Measurements from ENCODE around the gene NPAS3. TPM values are rescaled to one million over a fixed set of nuclear protein-coding genes. Genes with fewer than 3 reads are reported as not detected.

The NPAS3 gene
- total RNA-seq, 1 experiment from 2014 or later: 0.36 TPM

GRCh38 chr14:33584697-33585096 is 646.0 kb downstream of the NPAS3 start:
- no peaks in the 10 kb centered on the region for H3K9me2 ChIP-seq (replicated peaks; ENCODE audit: low read length)
- no peaks in the 10 kb centered on the region for H3K79me2 ChIP-seq (ENCODE audit: low read length)
- intact Hi-C loops (cut with micrococcal nuclease): no loop called here
- no peaks in the 10 kb centered on the region for H3F3A ChIP-seq (ENCODE audit: low read length, unreplicated experiment)
- H3K27ac ChIP-seq (ENCODE audit: low read length): no peak overlapping the region
- no peak for ATAC-seq
- H3K4me1 ChIP-seq (ENCODE audit: insufficient read depth, low read length): peaks cover 14% of the 10 kb centered on the region
- ChIA-PET POLR2A (ENCODE audit: unreplicated experiment) (interaction anchor here (0.7 kb wide), 1 partner anchor 22 kb away, joined by 5 read pairs; no protein-coding TSS in a partner anchor), CTCF (interaction anchor here (0.6 kb wide), 1 partner anchor 924 kb away, joined by 4 read pairs; no protein-coding TSS in a partner anchor)
- H4K20me1 ChIP-seq (ENCODE audit: low read length): no peaks in the 10 kb centered on the region
- H3K4me2 ChIP-seq (ENCODE audit: low read length): no peak overlapping the region
- H2AFZ ChIP-seq (ENCODE audit: low read length): no peak overlapping the region
- H3K27me3 ChIP-seq (ENCODE audit: low read length): no peaks in the 10 kb centered on the region
- no peaks in the 10 kb centered on the region for H3K9me3 ChIP-seq (ENCODE audit: low read length)
- H3K9ac ChIP-seq (ENCODE audit: low read length): no peak overlapping the region
- no peak for DNase-seq
- no peaks in the 10 kb centered on the region for H3K36me3 ChIP-seq (ENCODE audit: low read depth, low read length)
- BruUV-seq (replicated peaks): no TSS peak
- no peak overlapping the region for H3K4me3 ChIP-seq (ENCODE audit: low read length)
- no peak for TF ChIP-seq CTCF (conservative IDR thresholded peaks at IDR 0.05; ENCODE audit: low read depth, low read length)
- TF ChIP-seq EZH2phosphoT487 (IDR thresholded peaks at IDR 0.05; ENCODE audit: borderline replicate concordance, low read length): no peak

DNA sequence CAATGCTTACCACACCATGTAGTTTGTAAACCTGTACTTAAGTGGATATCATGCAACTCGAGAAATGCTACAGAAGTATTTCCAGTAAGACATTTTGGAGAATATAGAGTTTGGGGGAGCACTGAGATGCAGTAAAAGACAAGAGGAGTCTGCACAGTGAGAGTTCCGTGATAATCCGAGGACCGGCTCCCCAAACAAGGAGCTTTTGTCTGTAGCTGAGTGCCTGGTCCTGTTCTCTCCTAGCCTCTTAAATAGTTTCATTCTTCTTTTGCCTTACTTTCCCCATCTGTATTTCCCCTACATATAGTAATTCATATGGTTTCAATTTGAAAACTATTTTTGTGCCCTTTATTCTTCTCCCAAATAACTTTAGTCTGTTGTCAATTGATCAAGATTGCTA is 648.1 kb downstream of the NPAS3 start:
- H3F3A ChIP-seq (ENCODE audit: low read length, unreplicated experiment): no peaks in the 10 kb centered on the region
- H3K4me3 ChIP-seq (ENCODE audit: low read length): no peak overlapping the region
- H3K9me3 ChIP-seq (ENCODE audit: low read length): no peaks in the 10 kb centered on the region
- intact Hi-C loops (cut with micrococcal nuclease): no loop called here
- H3K4me2 ChIP-seq (ENCODE audit: low read length): no peak overlapping the region
- BruUV-seq (replicated peaks): no TSS peak
- H3K36me3 ChIP-seq (ENCODE audit: low read depth, low read length): no peaks in the 10 kb centered on the region
- no peaks in the 10 kb centered on the region for H3K79me2 ChIP-seq (ENCODE audit: low read length)
- TF ChIP-seq CTCF (conservative IDR thresholded peaks at IDR 0.05; ENCODE audit: low read depth, low read length) (no peak), EZH2phosphoT487 (IDR thresholded peaks at IDR 0.05; ENCODE audit: borderline replicate concordance, low read length) (no peak), EZH2 (IDR thresholded peaks at IDR 0.05; ENCODE audit: low read length, unreplicated experiment) (no peak)
- H3K27me3 ChIP-seq (ENCODE audit: low read length): no peaks in the 10 kb centered on the region
- no peaks in the 10 kb centered on the region for H3K9me2 ChIP-seq (replicated peaks; ENCODE audit: low read length)
- POLR2A ChIA-PET (ENCODE audit: unreplicated experiment): no interaction called here
- no peak overlapping the region for H3K9ac ChIP-seq (ENCODE audit: low read length)
- ATAC-seq (no peak), DNase-seq (no peak)
- H2AFZ ChIP-seq (ENCODE audit: low read length): no peak overlapping the region
- CTCF ChIA-PET: no interaction called here
- peaks cover 18% of the 10 kb centered on the region for H3K4me1 ChIP-seq (ENCODE audit: insufficient read depth, low read length)
- H3K27ac ChIP-seq (ENCODE audit: low read length): no peak overlapping the region
- no peaks in the 10 kb centered on the region for H4K20me1 ChIP-seq (ENCODE audit: low read length)

DNA sequence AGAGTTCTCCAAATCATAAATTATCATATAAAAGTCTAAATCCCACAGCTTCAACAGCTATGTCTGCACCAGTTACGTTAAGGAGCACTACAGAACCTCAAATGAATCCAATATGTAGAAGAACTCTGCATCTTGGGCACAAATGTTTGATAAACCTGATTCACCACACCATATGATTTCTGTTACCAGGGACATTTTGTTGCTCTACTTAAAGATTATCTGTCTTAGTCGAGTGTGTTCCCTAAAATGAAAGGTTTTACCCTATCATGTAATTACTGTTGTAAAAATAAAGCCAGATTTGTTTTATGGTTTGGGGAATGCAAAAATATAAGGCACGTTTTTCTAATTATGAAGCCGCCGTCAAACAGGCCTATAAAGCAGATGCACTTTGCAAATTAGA is 649.1 kb downstream of the NPAS3 start:
- TF ChIP-seq CTCF (conservative IDR thresholded peaks at IDR 0.05; ENCODE audit: low read depth, low read length) (no peak), EZH2 (IDR thresholded peaks at IDR 0.05; ENCODE audit: low read length, unreplicated experiment) (no peak), EZH2phosphoT487 (IDR thresholded peaks at IDR 0.05; ENCODE audit: borderline replicate concordance, low read length) (no peak)
- H3K27me3 ChIP-seq (ENCODE audit: low read length): no peaks in the 10 kb centered on the region
- H3K27ac ChIP-seq (ENCODE audit: low read length): no peak overlapping the region
- no peak overlapping the region for H3K4me2 ChIP-seq (ENCODE audit: low read length)
- no peaks in the 10 kb centered on the region for H3K79me2 ChIP-seq (ENCODE audit: low read length)
- intact Hi-C loops (cut with micrococcal nuclease): no loop called here
- no peak overlapping the region for H2AFZ ChIP-seq (ENCODE audit: low read length)
- H3F3A ChIP-seq (ENCODE audit: low read length, unreplicated experiment): no peaks in the 10 kb centered on the region
- ATAC-seq: no peak
- H3K4me3 ChIP-seq (ENCODE audit: low read length): no peak overlapping the region
- peaks cover 24% of the 10 kb centered on the region for H3K4me1 ChIP-seq (ENCODE audit: insufficient read depth, low read length)
- H3K9ac ChIP-seq (ENCODE audit: low read length): no peak overlapping the region
- no peaks in the 10 kb centered on the region for H3K9me3 ChIP-seq (ENCODE audit: low read length)
- no peaks in the 10 kb centered on the region for H3K9me2 ChIP-seq (replicated peaks; ENCODE audit: low read length)
- CTCF ChIA-PET: no interaction called here
- no peak for DNase-seq
- BruUV-seq (replicated peaks): no TSS peak
- no peaks in the 10 kb centered on the region for H3K36me3 ChIP-seq (ENCODE audit: low read depth, low read length)
- POLR2A ChIA-PET (ENCODE audit: unreplicated experiment): no interaction called here
- no peaks in the 10 kb centered on the region for H4K20me1 ChIP-seq (ENCODE audit: low read length)

All from PC-3 (cell line).